NB4 (cell line): Measurements from ENCODE around the gene SAMD1.

Experiments used
- MYC ChIP-seq: IDR thresholded peaks from 2 replicates; pipeline ENCODE4 v1.6.1; 2011; ENCODE audit warnings: low read depth, low read length
- POLR2A ChIP-seq: IDR thresholded peaks from 2 replicates; pipeline ENCODE4 v1.6.1; 2011; ENCODE audit warnings: mild to moderate bottlenecking; ENCODE audit not compliant: insufficient read length; ENCODE audit errors: extremely low read depth
- TF ChIP-seq, protein P1 (sequence below): IDR thresholded peaks from one replicate; pipeline ENCODE4 v1.5.1; 2012; ENCODE audit warnings: low read depth, low read length
- TF ChIP-seq, protein P2 (sequence below): IDR thresholded peaks from 2 replicates; pipeline ENCODE4 v1.6.1; 2011; ENCODE audit warnings: low read depth, low read length

DNA sequence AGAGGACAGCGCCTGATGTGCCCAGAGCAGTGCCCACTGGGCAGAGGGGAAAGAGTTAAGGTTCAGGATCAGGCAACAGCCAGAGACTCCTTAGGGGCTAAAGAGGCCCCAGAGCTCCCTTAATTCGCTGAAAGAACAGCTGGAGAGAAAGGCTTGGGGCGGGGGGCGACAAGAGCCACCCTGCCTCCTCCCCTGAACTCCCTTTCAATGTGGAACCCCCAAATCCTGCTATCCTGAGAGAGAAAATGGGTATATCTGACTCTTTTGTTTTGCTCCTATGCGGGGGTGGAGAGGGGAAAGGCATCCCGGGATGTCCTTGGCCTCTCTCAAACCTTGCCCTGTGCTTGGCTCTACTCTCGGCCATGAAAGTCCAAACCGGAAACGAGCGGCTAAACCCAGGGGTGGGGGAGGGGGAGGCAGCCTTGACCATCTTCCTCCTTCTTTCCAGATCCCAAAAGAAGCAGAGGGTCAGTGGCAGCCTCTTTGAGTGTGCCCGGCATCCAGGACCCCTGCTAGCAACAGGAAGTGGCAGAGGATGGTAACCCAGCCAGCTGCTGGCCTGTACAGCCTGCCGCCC lies 22.3 kb upstream of the SAMD1 start:
- TF ChIP-seq MYC (no peak), POLR2A (no peak)
- TF ChIP-seq, protein P1, sequence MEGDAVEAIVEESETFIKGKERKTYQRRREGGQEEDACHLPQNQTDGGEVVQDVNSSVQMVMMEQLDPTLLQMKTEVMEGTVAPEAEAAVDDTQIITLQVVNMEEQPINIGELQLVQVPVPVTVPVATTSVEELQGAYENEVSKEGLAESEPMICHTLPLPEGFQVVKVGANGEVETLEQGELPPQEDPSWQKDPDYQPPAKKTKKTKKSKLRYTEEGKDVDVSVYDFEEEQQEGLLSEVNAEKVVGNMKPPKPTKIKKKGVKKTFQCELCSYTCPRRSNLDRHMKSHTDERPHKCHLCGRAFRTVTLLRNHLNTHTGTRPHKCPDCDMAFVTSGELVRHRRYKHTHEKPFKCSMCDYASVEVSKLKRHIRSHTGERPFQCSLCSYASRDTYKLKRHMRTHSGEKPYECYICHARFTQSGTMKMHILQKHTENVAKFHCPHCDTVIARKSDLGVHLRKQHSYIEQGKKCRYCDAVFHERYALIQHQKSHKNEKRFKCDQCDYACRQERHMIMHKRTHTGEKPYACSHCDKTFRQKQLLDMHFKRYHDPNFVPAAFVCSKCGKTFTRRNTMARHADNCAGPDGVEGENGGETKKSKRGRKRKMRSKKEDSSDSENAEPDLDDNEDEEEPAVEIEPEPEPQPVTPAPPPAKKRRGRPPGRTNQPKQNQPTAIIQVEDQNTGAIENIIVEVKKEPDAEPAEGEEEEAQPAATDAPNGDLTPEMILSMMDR = no peak
- TF ChIP-seq, protein P2, sequence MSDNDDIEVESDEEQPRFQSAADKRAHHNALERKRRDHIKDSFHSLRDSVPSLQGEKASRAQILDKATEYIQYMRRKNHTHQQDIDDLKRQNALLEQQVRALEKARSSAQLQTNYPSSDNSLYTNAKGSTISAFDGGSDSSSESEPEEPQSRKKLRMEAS = no peak
